GM12872 (cell line): ENCODE results near the gene FAM131A.

Experiments used
- TF ChIP-seq, protein P1 (sequence below): IDR thresholded peaks from 3 replicates; pipeline ENCODE4 v1.5.1; 2011; ENCODE audit warnings: low read depth, mild to moderate bottlenecking, low read length, moderate library complexity; ENCODE audit not compliant: insufficient read depth

The FAM131A gene

GRCh38 chr3:184357248-184358123 lies 20.1 kb downstream of the FAM131A start:
- TF ChIP-seq, protein P1, sequence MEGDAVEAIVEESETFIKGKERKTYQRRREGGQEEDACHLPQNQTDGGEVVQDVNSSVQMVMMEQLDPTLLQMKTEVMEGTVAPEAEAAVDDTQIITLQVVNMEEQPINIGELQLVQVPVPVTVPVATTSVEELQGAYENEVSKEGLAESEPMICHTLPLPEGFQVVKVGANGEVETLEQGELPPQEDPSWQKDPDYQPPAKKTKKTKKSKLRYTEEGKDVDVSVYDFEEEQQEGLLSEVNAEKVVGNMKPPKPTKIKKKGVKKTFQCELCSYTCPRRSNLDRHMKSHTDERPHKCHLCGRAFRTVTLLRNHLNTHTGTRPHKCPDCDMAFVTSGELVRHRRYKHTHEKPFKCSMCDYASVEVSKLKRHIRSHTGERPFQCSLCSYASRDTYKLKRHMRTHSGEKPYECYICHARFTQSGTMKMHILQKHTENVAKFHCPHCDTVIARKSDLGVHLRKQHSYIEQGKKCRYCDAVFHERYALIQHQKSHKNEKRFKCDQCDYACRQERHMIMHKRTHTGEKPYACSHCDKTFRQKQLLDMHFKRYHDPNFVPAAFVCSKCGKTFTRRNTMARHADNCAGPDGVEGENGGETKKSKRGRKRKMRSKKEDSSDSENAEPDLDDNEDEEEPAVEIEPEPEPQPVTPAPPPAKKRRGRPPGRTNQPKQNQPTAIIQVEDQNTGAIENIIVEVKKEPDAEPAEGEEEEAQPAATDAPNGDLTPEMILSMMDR, result no peak

GRCh38 chr3:184358124-184358767 lies 20.8 kb downstream of the FAM131A start:
- TF ChIP-seq, protein P1, result no peak

DNA sequence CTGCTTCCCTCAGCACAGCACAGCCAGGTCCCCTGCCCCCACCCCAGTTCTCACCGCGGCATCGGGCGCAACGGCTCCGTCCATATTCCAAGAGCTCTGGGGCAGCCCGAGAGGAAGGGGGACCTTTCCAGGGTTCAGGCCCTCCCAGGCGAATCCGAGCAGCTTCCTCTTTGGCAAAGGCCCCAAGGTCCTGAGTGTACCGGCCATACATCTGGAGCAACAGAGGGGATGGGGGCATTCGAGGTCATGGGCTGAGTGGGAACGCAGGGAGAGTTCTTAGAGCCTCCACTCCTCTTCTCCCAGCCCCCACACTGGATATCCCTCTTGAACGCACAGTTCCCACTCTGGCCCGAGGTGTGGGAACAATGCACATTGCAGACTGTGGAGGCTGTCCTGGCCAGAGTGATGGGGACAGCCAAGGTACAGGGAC lies 21.5 kb downstream of the FAM131A start:
- TF ChIP-seq, protein P1, result no peak

DNA sequence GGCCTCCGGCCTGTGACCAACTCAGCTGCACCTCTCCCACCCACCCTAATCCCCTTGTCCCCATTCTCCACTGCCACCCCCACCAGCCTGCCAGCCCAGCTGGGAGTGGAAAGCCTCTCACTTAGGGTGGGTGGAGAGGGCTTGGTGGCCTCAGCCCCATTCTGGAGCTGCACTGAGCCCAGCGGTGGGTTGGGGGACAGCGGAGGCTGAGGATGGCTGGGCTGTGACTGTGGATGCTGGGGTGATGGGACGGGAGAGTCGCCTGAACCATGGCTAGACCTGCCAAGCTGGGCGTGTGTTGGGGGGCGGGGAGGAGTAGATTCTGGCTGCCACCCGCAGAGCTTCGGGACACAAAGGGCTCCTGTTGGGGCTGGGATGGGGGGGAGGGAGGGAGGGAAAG lies 22.2 kb downstream of the FAM131A start:
- TF ChIP-seq, protein P1, result no peak

DNA sequence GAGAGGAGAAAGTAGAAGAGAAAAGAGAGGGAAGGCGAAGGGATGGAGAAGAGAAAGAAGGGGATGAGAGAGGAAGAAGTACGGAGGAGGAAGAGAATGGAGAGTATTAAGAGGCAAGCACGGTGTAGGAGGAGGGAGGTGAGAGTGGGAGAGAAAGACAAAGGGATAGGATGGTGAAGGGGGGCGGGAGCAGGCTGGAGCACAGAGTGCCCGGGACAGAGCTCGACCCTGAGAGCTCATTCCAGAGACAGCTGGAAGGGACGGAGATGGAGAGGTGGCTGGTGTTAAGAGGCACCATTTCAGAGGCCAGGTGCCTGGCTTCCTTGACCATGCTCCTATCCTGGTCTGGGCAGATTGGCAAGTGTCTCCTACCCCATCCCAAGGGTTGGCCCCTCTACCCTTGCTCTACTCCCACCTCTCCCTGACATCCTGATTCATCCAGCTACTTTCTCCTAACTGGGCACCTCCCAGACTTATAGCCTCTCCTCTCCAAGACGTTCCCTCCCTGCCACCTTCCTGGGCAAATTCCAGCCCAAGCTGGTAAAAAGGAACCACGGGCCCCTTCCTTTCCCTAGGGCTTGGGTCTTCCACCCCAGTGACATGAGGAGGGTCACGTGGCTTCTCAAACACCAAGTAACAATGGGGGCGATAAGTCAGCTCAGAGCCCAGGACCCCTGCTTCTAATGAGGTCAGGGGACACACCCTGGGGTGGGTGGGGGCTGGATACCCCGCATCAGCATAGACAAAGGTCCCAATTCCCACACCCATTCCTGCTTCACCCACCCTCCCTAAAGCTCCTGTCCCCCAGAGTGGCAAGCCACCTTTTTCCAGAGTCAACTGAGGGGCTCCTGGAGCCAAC lies 22.9 kb downstream of the FAM131A start:
- TF ChIP-seq, protein P1, result no peak

DNA sequence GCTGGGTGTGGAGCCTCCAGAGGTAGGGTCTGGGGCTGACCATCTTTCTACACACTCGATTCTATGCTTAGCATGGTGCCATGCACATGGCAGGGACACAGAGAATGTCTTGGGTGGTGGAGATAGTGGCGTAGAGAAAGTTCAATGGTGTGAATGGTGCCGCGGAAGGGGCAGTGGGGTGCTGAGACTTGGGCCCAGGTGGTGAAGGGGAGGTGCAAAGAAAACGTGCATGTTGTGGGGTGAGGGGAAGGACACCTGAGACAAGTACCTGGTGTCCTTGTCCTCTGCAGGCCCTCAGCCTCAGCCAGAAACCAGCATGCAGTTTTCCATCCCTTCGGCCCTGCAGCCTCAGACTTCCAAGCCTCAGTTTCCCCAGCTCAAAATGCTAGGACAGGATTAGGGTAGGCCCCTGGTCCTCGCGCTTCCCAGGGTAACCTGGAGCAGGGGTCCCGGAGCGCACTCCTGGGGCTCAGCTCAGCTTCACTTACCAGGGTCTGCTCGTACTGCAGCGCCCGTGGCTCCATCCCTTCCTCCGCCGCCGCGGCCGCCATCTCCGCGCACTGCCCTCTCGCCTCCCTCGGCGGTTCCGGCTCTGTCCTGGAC lies 23.6 kb downstream of the FAM131A start:
- TF ChIP-seq, protein P1, result no peak
